ENCODE measurements around the gene LSM4.

The LSM4 gene

GRCh38 chr19:18284712-18285360, 38.0 kb downstream of the LSM4 start:
- H3K4me3 Mint-ChIP-seq = peak overlapping the region; percentile 59
- H3K27me3 Mint-ChIP-seq = peaks cover under 1% of the 10 kb centered on the region
- peak overlapping the region; percentile 95 for H3K27ac Mint-ChIP-seq
- no peaks in the 10 kb centered on the region for H3K9me3 Mint-ChIP-seq
- peaks cover 11% of the 10 kb centered on the region for H3K36me3 Mint-ChIP-seq (ENCODE audit: low read depth)
- peak; percentile 30 for ATAC-seq
- H3K4me1 Mint-ChIP-seq = peaks cover 64% of the 10 kb centered on the region
- DNase-seq = peak; percentile 76

- no peaks in the 10 kb centered on the region for H3K9me3 Mint-ChIP-seq
- DNase-seq (no peak), ATAC-seq (no peak)
- peak overlapping the region; percentile 39 for H3K27ac Mint-ChIP-seq
- peaks cover 5% of the 10 kb centered on the region for H3K27me3 Mint-ChIP-seq
- H3K36me3 Mint-ChIP-seq (ENCODE audit: low read depth) = peaks cover 26% of the 10 kb centered on the region
- peaks cover 64% of the 10 kb centered on the region for H3K4me1 Mint-ChIP-seq
- peak overlapping the region; percentile 29 for H3K4me3 Mint-ChIP-seq
Measured at GRCh38 chr19:18283338-18283737, 39.5 kb downstream of the LSM4 start.

- ATAC-seq (no peak), DNase-seq (no peak)
- H3K27ac Mint-ChIP-seq = peak overlapping the region; percentile 92
- H3K36me3 Mint-ChIP-seq (ENCODE audit: low read depth) = peaks cover 30% of the 10 kb centered on the region
- H3K4me1 Mint-ChIP-seq = peaks cover 67% of the 10 kb centered on the region
- no peaks in the 10 kb centered on the region for H3K9me3 Mint-ChIP-seq
- H3K27me3 Mint-ChIP-seq = peaks cover 5% of the 10 kb centered on the region
- H3K4me3 Mint-ChIP-seq = peak overlapping the region; percentile 75
Measured at GRCh38 chr19:18282788-18283141, 40.1 kb downstream of the LSM4 start.

- Mint-ChIP-seq H3K36me3 (ENCODE audit: low read depth) (peaks cover 35% of the 10 kb centered on the region), H3K4me3 (peak overlapping the region; percentile 75), H3K9me3 (no peaks in the 10 kb centered on the region), H3K27me3 (peaks cover 5% of the 10 kb centered on the region), H3K27ac (peak overlapping the region; percentile 92), H3K4me1 (peaks cover 67% of the 10 kb centered on the region)
- peak; percentile 30 for ATAC-seq
- DNase-seq = no peak
Measured at GRCh38 chr19:18282021-18282787, 40.7 kb downstream of the LSM4 start.

GRCh38 chr19:18281082-18282020, 41.5 kb downstream of the LSM4 start, which contains the start of gene JUND:
Gene JUND, minus strand, starts transcription at chr19:18281622. Its CDS starts 138 bp downstream, at chr19:18281484.
- peak within 1 kb of the TSS; percentile 96 for H3K27ac Mint-ChIP-seq
- H3K4me1 Mint-ChIP-seq = peaks cover 62% of the 10 kb centered on the region
- H3K9me3 Mint-ChIP-seq = no peaks in the 10 kb centered on the region
- H3K4me3 Mint-ChIP-seq = peak within 1 kb of the TSS; percentile 98
- ATAC-seq (peak; percentile 74), DNase-seq (peak; percentile 98)
- H3K36me3 Mint-ChIP-seq (ENCODE audit: low read depth) = peaks cover 38% of the 10 kb centered on the region
- H3K27me3 Mint-ChIP-seq = peaks cover 5% of the 10 kb centered on the region

GRCh38 chr19:18280247-18281081, 42.4 kb downstream of the LSM4 start:
- Mint-ChIP-seq H3K36me3 (ENCODE audit: low read depth) (peaks cover 37% of the 10 kb centered on the region), H3K9me3 (no peaks in the 10 kb centered on the region), H3K27me3 (peaks cover 5% of the 10 kb centered on the region), H3K4me3 (peak overlapping the region; percentile 98), H3K4me1 (peaks cover 59% of the 10 kb centered on the region), H3K27ac (peak overlapping the region; percentile 96)
- peak; percentile 4 for ATAC-seq
- DNase-seq = peak; percentile 76

- peak; percentile 12 for ATAC-seq
- H3K4me1 Mint-ChIP-seq = peaks cover 58% of the 10 kb centered on the region
- H3K36me3 Mint-ChIP-seq (ENCODE audit: low read depth) = peaks cover 35% of the 10 kb centered on the region
Measured at GRCh38 chr19:18279516-18280246, 43.2 kb downstream of the LSM4 start.

GRCh38 chr19:18279266-18279515, 43.7 kb downstream of the LSM4 start:
- Mint-ChIP-seq H3K4me1 (peaks cover 60% of the 10 kb centered on the region), H3K27ac (peak overlapping the region; percentile 98), H3K9me3 (no peaks in the 10 kb centered on the region), H3K36me3 (ENCODE audit: low read depth) (peaks cover 35% of the 10 kb centered on the region), H3K27me3 (peaks cover 5% of the 10 kb centered on the region), H3K4me3 (peak overlapping the region; percentile 98)
- ATAC-seq (no peak), DNase-seq (no peak)

More at GRCh38 chr19:18279516-18280246, 43.2 kb downstream of the LSM4 start:
- peak overlapping the region; percentile 98 for H3K27ac Mint-ChIP-seq
- peaks cover 5% of the 10 kb centered on the region for H3K27me3 Mint-ChIP-seq
- H3K4me3 Mint-ChIP-seq = peak overlapping the region; percentile 98
- peak; percentile 88 for DNase-seq
- no peaks in the 10 kb centered on the region for H3K9me3 Mint-ChIP-seq

GRCh38 chr19:18278521-18279265, 44.2 kb downstream of the LSM4 start:
- H3K9me3 Mint-ChIP-seq = no peaks in the 10 kb centered on the region
- peak overlapping the region; percentile 98 for H3K27ac Mint-ChIP-seq
- H3K27me3 Mint-ChIP-seq = peaks cover 5% of the 10 kb centered on the region
- no peak for DNase-seq
- H3K36me3 Mint-ChIP-seq (ENCODE audit: low read depth) = peaks cover 35% of the 10 kb centered on the region
- H3K4me1 Mint-ChIP-seq = peaks cover 59% of the 10 kb centered on the region
- ATAC-seq = no peak
- peak overlapping the region; percentile 98 for H3K4me3 Mint-ChIP-seq

GRCh38 chr19:18274781-18275356, 48.0 kb downstream of the LSM4 start:
- Mint-ChIP-seq H3K27me3 (peaks cover 4% of the 10 kb centered on the region), H3K4me1 (peaks cover 45% of the 10 kb centered on the region), H3K36me3 (ENCODE audit: low read depth) (peaks cover 30% of the 10 kb centered on the region), H3K9me3 (no peaks in the 10 kb centered on the region), H3K27ac (peak overlapping the region; percentile 72), H3K4me3 (no peak overlapping the region)
- no peak for DNase-seq
- peak; percentile 27 for ATAC-seq

GRCh38 chr19:18274219-18274780, 48.6 kb downstream of the LSM4 start, which contains the start of gene IQCN:
Gene IQCN, minus strand, starts transcription at chr19:18274452. Its CDS starts 4,974 bp downstream, at chr19:18269478.
- Mint-ChIP-seq H3K4me1 (peaks cover 40% of the 10 kb centered on the region), H3K27ac (peak within 1 kb of the TSS; percentile 72), H3K4me3 (no peak within 1 kb of the TSS), H3K36me3 (ENCODE audit: low read depth) (peaks cover 25% of the 10 kb centered on the region), H3K27me3 (no peaks in the 10 kb centered on the region), H3K9me3 (no peaks in the 10 kb centered on the region)
- DNase-seq (peak; percentile 55), ATAC-seq (peak; percentile 80)

GRCh38 chr19:18273561-18274218, 49.2 kb downstream of the LSM4 start:
- ATAC-seq (no peak), DNase-seq (no peak)
- no peaks in the 10 kb centered on the region for H3K9me3 Mint-ChIP-seq
- peaks cover 35% of the 10 kb centered on the region for H3K4me1 Mint-ChIP-seq
- no peak overlapping the region for H3K4me3 Mint-ChIP-seq
- H3K36me3 Mint-ChIP-seq (ENCODE audit: low read depth) = peaks cover 19% of the 10 kb centered on the region
- H3K27ac Mint-ChIP-seq = peak overlapping the region; percentile 72
- H3K27me3 Mint-ChIP-seq = no peaks in the 10 kb centered on the region

All from activated naive CD8-positive, alpha-beta T cell treated with anti-CD3 and anti-CD28 coated beads, Interleukin-2, amount 50 U/mL, for 24 hours (primary cell).